HFF-Myc (cell line): ENCODE measurements around the gene RALGPS2.

Source experiments
- DNase-seq: peaks from one replicate; pipeline ENCODE4 v3.0.0-alpha.2; 2011; ENCODE audit warnings: low read depth; ENCODE audit errors: extremely low read depth
- H3K4me3 ChIP-seq: replicated peaks from 2 replicates; pipeline ENCODE4 v1.5.1; 2011; ENCODE audit warnings: low read depth, mild to moderate bottlenecking, control low read depth, low read length
- CTCF ChIP-seq: IDR thresholded peaks from 2 replicates; pipeline ENCODE4 v1.5.1; 2012; ENCODE audit warnings: mild to moderate bottlenecking, low read depth, low read length, control low read depth; ENCODE audit errors: missing control alignments

The RALGPS2 gene

GRCh38 chr1:178768423-178768822 is 43.4 kb downstream of the RALGPS2 start:
- no peak for DNase-seq
- no peak overlapping the region for H3K4me3 ChIP-seq
- peak; percentile 76 for TF ChIP-seq CTCF

GRCh38 chr1:178772952-178773351 is 47.9 kb downstream of the RALGPS2 start:
- DNase-seq, result no peak
- no peak overlapping the region for H3K4me3 ChIP-seq

GRCh38 chr1:178774263-178774662 is 49.2 kb downstream of the RALGPS2 start:
- no peak for DNase-seq
- no peak overlapping the region for H3K4me3 ChIP-seq
- no peak for TF ChIP-seq CTCF

More at GRCh38 chr1:178772952-178773351, 47.9 kb downstream of the RALGPS2 start:
- no peak for TF ChIP-seq CTCF

GRCh38 chr1:178776553-178776952 is 51.5 kb downstream of the RALGPS2 start:
- DNase-seq, result no peak
- TF ChIP-seq CTCF, result no peak
- no peak overlapping the region for H3K4me3 ChIP-seq

GRCh38 chr1:178781533-178782330 is 56.7 kb downstream of the RALGPS2 start:
- no peak for DNase-seq
- TF ChIP-seq CTCF, result no peak
- H3K4me3 ChIP-seq, result no peak overlapping the region

GRCh38 chr1:178784131-178784536 is 59.1 kb downstream of the RALGPS2 start:
- no peak for TF ChIP-seq CTCF
- no peak overlapping the region for H3K4me3 ChIP-seq
- no peak for DNase-seq
